HG02759 (cell line): Measurements from ENCODE around the gene RPTN.

Source experiments
- ATAC-seq: cut with Tn5 transposase; IDR thresholded peaks from one replicate; pipeline ENCODE4 v1.9.1; 2021; ENCODE audit warnings: mild to moderate bottlenecking, moderate library complexity; ENCODE audit not compliant: unreplicated experiment

Gene RPTN

DNA sequence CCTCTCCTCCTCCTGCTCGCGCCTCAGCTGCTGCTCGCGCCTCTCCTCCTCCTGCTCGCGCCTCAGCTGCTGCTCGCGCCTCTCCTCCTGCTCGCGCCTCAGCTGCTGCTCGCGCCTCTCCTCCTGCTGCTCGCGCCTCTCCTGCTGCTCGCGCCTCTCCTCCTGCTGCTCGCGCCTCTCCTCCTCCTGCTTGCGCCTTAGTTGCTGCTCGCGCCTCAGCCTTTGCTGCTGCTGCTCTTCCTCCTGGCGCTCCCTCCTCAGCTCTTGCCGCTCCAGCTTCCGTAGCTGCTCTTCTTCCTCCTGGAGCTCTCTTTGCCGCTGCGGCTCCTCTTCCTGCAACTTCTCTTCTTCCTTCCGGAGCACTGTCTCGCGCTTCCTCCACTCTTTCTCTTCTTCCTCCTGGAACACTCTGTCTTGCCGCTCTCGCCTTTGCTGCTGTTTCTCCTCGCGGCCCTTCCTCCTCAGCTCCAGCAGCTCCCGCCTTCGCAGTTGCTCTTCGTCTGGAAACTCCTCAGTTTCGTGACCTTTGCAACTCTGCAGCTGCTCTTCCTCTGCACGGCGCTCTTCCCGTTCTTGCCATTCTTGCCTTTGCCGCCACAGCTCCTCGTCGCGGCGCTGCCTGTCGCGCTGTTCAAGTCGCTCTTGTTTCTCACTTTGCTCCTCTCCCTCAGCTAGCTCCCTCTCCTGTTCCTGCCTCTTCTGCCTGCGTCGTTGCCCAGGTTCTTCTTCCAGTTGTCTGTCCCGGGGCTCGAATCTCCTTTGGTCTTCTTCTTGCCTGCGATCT, 46.7 kb downstream of the RPTN start:
- ATAC-seq, result no peak

DNA sequence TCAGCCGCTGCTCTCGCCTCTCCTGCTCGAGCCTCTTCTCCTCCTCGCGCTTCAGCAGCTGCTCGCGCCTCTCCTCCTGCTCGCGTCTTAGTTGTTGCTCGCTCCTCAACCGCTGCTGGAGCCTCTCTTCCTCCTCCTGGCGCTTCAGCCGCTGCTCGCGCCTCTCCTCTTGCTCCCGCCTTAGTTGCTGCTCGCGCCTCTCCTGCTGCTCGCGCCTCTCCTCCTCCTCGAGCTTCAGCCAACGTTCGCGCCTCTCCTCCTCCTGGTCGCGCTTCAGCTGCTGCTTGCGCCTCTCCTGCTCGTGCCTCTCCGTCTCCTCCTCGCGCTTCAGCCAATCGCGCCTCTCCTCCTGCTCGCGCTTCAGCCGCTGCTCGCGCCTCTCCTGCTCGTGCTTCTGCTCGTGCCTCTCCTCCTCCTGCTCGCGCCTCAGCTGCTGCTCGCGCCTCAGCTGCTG, 47.5 kb downstream of the RPTN start:
- ATAC-seq, result no peak

DNA sequence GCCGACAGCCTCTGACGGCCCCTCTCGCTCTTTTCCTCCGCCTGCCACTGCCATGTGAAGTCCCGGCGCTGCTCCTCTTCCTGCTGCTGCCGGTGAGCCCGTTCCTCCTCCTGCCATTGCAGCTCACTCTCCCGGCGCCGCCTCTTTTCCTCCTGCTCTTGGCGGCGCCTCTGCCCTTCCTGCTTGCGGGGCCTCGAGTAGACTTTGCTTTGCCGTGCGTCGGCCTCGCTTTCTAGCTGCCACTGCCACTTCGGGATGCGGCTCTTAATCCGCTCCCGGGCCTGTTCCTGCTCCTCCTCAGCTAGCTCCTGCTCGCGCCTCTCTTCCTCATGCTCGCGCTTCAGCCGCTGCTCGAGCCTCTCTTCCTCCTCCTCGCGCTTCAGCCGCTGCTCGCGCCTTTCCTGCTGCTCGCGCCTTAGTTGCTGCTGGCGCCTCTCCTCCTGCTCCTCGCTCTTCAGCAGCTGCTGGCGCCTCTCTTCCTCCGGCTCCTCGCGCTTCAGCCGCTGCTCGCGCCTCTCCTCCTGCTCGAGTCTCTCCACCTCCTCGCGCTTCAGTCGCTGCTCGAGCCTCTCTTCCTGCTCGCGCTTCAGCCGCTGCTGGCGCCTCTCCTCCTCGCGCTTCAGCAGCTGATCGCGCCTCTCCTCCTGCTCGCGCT, 48.0 kb downstream of the RPTN start:
- ATAC-seq, result no peak

DNA sequence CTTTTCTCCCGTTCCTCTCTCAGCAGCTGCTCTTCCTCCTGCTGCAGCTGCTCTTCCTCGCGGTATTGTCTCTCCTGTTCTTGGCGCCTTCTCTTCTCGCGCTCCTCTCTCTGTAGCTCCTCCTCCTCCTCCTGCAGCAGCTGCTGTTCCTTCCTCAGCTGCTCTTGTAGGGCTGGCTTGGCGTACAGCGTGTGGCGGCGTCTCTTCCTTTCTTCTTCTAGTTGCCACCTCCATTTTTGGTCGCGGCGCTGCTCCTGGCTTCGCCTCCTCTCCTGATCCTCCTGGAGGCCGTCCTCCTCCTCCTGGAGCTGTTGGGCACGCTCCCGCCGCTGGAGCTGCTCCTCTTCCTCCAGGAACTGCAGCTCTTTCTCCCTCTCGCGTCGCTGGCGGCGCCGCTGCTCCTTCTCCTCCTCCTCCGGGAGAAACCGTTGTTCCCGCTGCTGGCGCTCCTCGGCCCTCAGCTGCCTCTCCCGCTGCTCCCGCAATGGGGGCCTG, 48.6 kb downstream of the RPTN start:
- no peak for ATAC-seq

DNA sequence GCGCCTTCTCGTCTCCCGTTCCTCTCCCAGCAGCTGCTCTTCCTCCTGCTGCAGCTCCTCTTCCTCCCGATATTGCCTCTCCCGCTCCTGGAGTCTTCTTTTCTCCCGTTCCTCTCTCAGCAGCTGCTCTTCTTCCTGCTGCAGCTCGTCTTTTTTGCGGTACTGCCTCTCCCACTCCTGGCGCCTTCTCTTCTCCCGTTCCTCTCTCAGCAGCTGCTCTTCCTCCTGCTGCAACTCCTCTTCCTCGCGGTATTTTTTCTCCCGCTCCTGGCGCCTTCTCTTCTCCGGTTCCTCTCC, 49.1 kb downstream of the RPTN start:
- ATAC-seq, result no peak

DNA sequence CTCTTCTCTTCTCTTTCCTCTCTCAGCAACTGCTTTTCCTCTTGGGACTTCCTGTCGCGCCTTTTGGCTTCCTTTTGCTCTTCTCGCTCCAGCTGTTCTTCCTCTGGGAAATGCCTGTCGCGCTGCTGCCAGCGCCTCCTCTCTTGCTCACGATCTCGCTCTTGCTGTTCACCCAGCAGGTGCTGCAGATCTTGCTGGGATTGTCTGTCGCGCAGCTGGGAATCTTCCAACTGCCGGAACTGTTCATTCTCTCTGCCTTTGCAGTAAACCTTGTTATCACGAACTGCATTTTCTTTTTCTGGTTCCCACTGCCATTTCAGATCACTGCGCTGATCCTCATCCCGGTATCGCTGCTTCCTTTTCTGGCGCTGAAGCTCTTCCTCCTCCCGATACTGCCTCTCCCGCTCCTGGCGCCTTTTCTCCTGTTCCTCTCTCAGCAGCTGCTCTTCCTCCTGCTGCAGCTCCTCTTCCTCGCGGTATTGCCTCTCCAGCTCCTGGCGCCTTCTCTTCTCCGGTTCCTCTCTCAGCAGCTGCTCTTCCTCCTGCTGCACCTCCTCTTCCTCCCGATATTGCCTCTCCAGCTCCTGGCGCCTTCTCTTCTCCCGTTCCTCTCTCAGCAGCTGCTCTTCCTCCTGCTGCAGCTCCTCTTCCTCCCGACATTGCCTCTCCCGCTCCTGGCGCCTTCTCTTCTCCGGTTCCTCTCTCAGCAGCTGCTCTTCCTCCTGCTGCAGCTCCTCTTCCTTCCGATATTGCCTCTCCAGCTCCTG, 49.6 kb downstream of the RPTN start:
- ATAC-seq, result no peak

DNA sequence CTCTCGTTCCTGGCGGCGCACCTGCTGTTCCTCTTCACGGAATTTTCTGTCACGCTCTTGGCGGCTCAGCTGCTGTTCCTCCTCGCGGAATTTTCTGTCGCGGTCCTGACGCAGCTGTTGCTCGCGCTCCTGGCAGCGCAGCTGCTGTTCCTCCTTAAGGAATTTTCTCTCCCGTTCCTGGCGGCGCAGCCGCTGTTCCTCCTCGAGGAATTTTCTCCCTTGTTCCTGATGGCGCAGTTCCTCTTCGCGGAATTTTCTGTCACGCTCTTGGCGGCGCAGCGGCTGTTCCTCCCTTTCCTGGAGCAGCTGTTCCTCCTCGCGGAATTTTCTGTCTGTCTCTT, 50.2 kb downstream of the RPTN start:
- ATAC-seq, result no peak

DNA sequence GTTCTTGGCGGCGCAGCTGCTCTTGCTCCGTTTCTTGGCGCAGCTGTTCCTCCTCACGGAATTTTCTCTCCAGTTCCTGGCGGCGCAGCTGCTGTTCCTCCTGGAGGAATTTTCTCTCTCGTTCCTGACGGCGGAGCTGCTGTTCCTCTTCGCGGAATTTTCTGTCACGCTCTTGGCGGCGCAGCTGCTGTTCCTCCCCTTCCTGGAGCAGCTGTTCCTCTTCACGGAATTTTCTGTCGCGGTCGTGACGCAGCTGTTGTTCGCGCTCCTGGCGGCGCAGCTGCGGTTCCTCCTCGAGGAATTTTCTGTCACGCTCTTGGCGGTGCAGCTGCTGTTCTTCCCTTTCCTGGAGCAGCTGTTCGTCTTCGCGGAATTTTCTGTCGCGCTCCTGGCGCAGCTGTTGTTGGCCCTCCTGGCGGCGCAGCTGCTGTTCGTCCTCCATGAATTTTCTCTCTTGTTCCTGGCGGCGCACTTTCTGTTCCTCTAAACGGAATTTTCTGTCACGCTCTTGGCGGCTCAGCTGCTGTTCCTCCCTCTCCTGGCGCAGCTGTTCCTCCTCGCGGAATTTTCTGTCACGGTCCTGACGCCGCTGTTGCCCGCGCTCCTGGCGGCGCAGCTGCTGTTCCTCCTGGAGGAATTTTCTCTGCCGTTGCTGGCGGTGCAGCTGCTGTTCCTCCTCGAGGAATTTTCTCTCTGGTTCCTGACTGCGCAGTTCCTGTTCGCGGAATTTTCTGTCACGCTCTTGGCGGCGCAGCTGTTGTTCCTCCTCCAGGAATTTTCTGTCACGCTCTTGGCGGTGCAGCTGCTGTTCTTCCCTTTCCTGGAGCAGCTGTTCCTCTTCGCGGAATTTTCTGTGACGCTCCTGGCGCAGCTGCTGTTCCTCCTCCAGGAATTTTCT, 50.8 kb downstream of the RPTN start:
- no peak for ATAC-seq

DNA sequence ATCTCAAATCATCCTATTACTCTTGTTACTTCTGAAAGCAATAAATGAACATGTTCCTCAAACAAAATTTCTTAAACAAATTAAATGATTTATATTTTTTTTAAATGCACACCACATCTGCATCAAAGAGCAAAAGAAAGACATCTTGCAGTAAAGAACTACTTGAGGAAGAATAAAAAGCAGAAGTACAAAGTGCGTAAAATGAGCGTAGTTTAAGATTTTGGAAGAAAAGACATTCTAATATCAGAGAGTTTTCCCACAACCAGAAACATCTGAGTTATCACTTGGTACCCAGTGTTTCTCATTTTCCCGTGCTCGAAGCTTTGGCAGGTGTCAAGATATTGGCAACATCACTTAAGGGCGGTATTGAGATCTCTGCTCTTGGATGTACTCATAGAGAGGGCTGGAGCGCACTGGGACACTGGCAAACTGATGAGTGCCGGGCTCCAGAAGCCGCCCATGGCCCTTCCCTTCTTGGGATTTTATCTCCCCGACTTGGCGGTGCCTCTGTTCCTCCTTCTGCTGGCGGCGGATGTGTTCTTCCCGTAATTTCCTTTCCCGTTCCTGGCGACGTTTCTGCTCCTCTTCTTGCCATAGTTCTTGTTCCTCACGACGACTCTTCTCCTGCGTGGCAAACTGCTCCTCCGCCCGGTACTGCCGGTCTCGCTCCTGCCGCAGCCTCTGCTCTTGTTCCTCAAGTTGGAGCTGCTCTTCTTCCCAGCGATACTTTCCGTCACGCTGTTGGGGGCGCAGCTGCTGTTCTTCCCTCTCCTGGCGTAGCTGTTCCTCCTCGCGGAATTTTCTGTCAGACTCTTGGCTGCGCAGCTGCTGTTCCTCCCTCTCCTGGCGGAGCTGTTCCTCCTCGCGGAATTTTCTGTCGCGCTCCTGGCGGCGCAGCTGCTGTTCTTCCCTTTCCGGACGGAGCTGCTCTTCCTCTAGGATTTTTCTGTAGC, 51.7 kb downstream of the RPTN start:
- ATAC-seq, result no peak

DNA sequence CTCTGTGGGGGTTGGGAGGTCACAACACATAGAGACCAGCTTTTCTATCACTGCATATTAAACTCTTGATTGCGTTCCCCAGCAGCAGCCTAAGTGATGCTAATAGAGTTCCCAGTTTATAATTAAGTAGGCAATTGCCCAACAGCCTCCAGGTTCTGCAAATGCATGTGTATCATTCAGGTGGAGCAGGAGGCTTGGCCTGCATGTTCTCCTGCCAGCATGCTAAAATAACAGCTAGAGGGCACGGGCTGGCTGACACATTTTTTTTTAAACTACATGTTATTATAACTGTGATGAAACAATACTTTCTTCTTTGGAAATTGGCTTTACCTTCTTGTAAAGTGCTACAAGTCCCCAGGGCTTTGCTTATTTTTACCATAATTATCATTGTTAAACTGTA, 54.2 kb downstream of the RPTN start:
- no peak for ATAC-seq
